ENCODE data around the gene C19orf81. TPM values are rescaled to one million over a fixed set of nuclear protein-coding genes. Genes with fewer than 3 reads are reported as not detected.

Gene C19orf81
- total and polyA plus RNA-seq, 9 of the 15 experiments (the other 6 are each of a cell fraction or from before 2014, with no cell fraction given) = 2.5 to 42.9 (median 33.0) TPM; not detected in 4

DNA sequence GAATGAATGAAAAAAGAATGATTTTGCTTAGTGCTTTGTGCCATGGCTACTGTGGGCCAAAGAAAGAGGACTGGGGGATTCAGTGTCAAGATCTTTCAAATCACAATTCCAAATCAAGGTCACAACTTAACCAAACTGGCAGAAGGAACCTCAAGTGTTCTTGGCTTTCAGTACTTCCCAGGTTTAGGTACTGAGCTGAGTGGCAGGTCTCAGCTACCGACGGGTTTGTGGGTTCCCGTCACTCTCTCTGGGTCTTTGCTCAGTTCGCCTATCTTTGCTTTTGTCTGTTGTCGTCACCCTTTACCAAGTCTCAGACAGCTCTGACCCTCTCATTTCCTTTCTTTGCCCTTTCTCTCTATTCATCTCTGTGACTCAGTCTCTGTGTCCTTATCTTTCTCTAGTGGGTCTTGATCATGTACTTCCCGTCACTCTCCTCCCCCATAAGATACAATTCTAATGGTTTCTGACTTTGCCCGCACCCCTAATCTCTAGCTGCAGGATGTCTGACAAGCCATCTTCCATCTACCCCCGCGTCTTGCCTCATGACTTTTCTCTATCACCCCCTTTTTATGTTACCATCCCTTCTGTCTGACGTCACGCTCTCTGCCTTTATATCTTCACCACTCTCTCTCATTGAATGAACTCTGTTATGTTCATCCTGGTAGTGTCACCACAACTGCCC lies 47.7 kb upstream of the C19orf81 start (continued):
- TF ChIP-seq ZNF609 (CRISPR knock-in tag; IDR thresholded peaks at IDR 0.05; ENCODE audit: borderline replicate concordance) (peak; percentile 25; the same call in 1 of the 2 replicates), SP2 (IDR thresholded peaks at IDR 0.05; ENCODE audit: extremely low read depth, low read depth, low read length, poor library complexity, severe bottlenecking) (no peak), CBFA2T2 (conservative IDR thresholded peaks at IDR 0.05) (peak; percentile 98), STAT5A (IDR thresholded peaks at IDR 0.05; ENCODE audit: borderline replicate concordance, low read length) (peak; percentile 91), MTA1 (IDR thresholded peaks at IDR 0.05; ENCODE audit: borderline replicate concordance) (peak; percentile 87), PRDM10 (IDR thresholded peaks at IDR 0.05; ENCODE audit: partially characterized antibody) (peak; percentile 70), MAZ (CRISPR knock-in tag; conservative IDR thresholded peaks at IDR 0.05 in 1 of 2, IDR thresholded peaks at IDR 0.05 in 1 of 2) (peak in 1 of 2 experiments; percentile 78; a peak in 2 of 4 replicates), KDM5B (IDR thresholded peaks at IDR 0.05; ENCODE audit: insufficient replicate concordance, low read depth, low read length) (no peak), HINFP (tag; conservative IDR thresholded peaks at IDR 0.05; ENCODE audit: low read depth) (no peak), RNF2 (IDR thresholded peaks at IDR 0.05) (peak; percentile 95), STAT5B (CRISPR knock-in tag; IDR thresholded peaks at IDR 0.05) (no peak), ZNF57 (CRISPR knock-in tag; IDR thresholded peaks at IDR 0.05) (no peak), ZEB2 (IDR thresholded peaks at IDR 0.05) (peak; percentile 85), ZNF3 (CRISPR knock-in tag; IDR thresholded peaks at IDR 0.05) (no peak), ID3 (CRISPR knock-in tag; IDR thresholded peaks at IDR 0.05) (no peak), ID3 (tag; IDR thresholded peaks at IDR 0.05) (peak; percentile 83), HIVEP1 (CRISPR knock-in tag; IDR thresholded peaks at IDR 0.05) (no peak), ZNF444 (CRISPR knock-in tag; IDR thresholded peaks at IDR 0.05) (no peak)

Measured in K562 (cell line).